Nephron (organoid): ENCODE results near the gene MYT1.

ENCODE experiments used
- H3K27ac Mint-ChIP-seq, 3 experiments: 2 replicates each; pipeline ENCODE4 v1.8.0; 2020; ENCODE audit warnings: mixed read lengths in 3 of 3, mild to moderate bottlenecking in 2 of 3, moderate library complexity in 1 of 3
- H3K27me3 Mint-ChIP-seq: 2 replicates; pipeline ENCODE4 v1.8.0; 2021; ENCODE audit warnings: low read depth, mild to moderate bottlenecking, moderate library complexity, mixed read lengths
- H3K36me3 Mint-ChIP-seq: 2 replicates; pipeline ENCODE4 v1.8.0; 2020; ENCODE audit warnings: low read depth, mixed read lengths
- H3K4me1 Mint-ChIP-seq: 2 replicates; pipeline ENCODE4 v1.8.0; 2020; ENCODE audit warnings: mixed read lengths
- H3K4me3 Mint-ChIP-seq, 3 experiments: 2 replicates each; pipeline ENCODE4 v1.8.0; 2020; ENCODE audit warnings: mild to moderate bottlenecking in 3 of 3, mixed read lengths in 3 of 3, moderate library complexity in 2 of 3
- H3K9me3 Mint-ChIP-seq: 2 replicates; pipeline ENCODE4 v1.8.0; 2020; ENCODE audit warnings: mixed read lengths
- TF ChIP-seq, protein P1 (sequence below), 3 experiments: fragments of 200-600 bp; sonication (generic); IDR thresholded peaks; one replicate each; pipeline ENCODE4 v1.5.0; 2021; ENCODE audit warnings: antibody characterized with exemption in 3 of 3; ENCODE audit not compliant: unreplicated experiment in 3 of 3

MYT1 gene

DNA sequence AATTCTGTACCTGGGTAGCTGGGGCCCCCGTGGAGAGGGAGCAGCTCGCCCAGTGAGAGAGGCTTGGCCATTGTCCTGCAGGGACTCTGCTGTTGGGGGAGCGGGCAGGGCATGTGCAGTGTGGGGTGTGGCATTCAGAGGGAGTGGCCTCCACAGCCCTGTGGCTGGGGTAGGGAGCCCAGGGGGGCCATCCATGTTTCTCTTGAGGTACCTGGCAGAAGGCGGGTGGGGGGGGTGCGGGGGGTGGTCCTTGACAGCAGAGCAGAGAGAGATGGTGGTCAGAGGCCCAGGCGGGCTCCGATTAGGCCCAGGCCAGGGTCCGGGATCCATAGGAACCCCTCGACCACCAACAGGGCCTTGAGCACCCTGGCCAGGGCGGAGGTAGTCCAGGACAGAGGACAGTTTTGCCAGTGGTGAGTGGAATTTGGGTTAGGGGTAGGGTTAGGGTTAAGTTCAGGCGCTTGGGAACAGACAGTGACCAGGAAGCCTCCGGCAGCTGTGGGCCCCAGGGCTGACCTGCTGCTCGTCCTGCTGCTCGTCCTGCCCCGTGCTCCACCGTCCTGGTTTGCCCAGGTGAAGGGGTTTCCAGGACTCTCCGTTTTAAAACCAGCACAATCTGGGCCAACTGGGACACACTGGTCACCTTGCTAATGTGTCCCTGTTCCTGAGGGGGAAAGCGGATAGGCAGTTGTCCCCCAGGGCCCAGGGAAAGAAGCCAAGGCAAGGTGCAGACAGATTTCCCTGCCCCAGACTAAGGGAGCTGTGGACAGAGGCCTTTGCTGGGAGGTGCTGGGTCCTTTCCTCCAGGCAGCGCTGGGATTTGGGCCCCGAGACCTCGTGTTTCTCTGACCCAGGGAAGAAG, 24.8 kb upstream of the MYT1 start:
- no peaks in the 10 kb centered on the region for H3K9me3 Mint-ChIP-seq
- no peak overlapping the region for H3K4me3 Mint-ChIP-seq
- peaks cover 24% of the 10 kb centered on the region for H3K27me3 Mint-ChIP-seq
- TF ChIP-seq, protein P1, sequence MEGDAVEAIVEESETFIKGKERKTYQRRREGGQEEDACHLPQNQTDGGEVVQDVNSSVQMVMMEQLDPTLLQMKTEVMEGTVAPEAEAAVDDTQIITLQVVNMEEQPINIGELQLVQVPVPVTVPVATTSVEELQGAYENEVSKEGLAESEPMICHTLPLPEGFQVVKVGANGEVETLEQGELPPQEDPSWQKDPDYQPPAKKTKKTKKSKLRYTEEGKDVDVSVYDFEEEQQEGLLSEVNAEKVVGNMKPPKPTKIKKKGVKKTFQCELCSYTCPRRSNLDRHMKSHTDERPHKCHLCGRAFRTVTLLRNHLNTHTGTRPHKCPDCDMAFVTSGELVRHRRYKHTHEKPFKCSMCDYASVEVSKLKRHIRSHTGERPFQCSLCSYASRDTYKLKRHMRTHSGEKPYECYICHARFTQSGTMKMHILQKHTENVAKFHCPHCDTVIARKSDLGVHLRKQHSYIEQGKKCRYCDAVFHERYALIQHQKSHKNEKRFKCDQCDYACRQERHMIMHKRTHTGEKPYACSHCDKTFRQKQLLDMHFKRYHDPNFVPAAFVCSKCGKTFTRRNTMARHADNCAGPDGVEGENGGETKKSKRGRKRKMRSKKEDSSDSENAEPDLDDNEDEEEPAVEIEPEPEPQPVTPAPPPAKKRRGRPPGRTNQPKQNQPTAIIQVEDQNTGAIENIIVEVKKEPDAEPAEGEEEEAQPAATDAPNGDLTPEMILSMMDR (IDR thresholded peaks at IDR 0.05; ENCODE audit: unreplicated experiment in 3 of 3): no peak
- H3K27ac Mint-ChIP-seq: no peak overlapping the region
- H3K4me1 Mint-ChIP-seq: no peaks in the 10 kb centered on the region
- H3K36me3 Mint-ChIP-seq: no peaks in the 10 kb centered on the region

DNA sequence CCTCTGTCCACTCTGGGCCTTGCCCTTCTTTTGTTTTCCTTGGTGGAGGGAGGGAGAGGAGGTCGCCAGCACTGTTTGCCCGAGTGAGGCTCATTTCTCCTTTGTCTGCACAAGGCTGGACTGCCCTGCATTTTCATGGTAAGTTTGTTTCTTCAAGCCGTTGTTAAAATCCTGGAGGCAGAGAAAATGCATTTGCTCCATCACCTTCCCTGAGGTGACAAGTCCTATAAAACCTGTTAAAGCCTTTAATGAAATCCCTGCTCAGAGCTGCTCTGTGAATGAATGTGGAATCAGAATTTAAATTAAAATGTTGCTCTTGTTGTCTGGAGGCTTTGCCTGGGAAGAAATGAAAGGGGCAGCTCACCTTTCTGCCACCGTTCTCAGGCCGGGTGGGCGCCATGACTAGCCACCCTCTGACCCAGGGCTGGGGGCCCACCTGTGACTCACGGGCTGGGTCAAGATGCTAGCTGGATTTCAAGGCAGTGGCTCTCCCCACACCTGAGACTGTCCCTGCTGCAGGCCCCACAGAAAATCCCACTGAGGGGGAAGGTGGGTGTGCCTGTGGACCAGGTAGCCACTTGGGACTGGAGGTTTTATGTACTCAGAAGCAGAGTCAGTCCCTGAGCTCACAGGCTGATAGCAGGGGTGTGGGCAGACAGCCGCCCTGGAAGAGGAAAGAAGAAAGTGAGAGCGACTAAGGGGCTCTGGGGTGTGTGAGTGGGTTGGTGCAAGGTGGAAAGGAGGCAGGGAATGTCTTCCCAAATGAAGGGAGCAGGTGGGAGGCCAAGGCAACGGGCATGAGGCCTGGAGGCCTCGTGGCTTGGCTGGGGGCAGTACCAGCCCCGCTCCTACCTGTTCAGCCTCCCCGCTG, 24.0 kb upstream of the MYT1 start:
- H3K4me1 Mint-ChIP-seq: no peaks in the 10 kb centered on the region
- peak overlapping the region in 1 of 3 experiments; percentile 79 for H3K27ac Mint-ChIP-seq
- H3K36me3 Mint-ChIP-seq: no peaks in the 10 kb centered on the region
- TF ChIP-seq, protein P1 (IDR thresholded peaks at IDR 0.05; ENCODE audit: unreplicated experiment in 3 of 3): no peak
- peaks cover 5% of the 10 kb centered on the region for H3K9me3 Mint-ChIP-seq
- no peak overlapping the region for H3K4me3 Mint-ChIP-seq
- peaks cover 23% of the 10 kb centered on the region for H3K27me3 Mint-ChIP-seq

DNA sequence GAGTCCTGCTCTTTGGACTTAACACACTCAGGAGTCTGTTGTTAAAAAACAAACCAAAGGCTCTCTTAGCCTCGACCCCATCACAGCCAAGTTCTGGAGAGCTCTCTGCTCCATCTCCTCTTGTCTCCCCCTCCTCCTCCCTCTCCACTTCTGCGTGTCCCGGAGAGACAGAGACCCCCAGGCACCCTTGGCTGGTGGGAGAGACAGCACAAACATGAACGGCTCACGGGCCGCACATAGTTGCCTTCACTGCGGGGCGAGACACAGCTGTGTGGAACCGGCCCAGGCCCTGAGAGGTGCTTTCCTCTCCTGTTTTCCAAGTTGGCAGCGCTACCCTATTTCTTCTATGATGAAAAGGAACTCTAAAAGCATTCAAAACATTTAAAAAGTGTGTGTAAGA, 23.3 kb upstream of the MYT1 start:
- Mint-ChIP-seq H3K36me3 (no peaks in the 10 kb centered on the region), H3K27me3 (peaks cover 17% of the 10 kb centered on the region), H3K9me3 (peaks cover 5% of the 10 kb centered on the region), H3K4me3 (no peak overlapping the region), H3K27ac (peak overlapping the region in 1 of 3 experiments; percentile 79), H3K4me1 (no peaks in the 10 kb centered on the region)
- TF ChIP-seq, protein P1 (IDR thresholded peaks at IDR 0.05; ENCODE audit: unreplicated experiment in 3 of 3): no peak

DNA sequence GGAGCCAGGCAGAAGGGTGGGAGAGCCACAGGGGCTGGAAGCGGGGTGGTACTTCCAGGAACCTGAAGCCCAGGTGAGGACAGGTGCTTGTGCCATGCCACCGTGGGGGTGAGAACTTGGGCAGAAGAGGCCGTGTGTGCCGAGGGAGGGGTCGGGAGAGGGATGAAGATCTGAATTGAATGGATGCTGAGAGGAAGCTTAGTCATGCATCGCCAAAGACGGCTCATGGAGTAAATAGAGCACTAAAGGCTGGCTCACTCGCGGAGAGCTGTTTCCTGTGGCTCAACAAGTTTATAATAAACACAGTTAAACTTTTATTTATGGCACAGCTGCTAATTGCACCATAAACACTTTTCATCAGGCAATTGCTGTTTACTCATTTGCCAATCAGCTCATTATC, 21.7 kb upstream of the MYT1 start:
- no peaks in the 10 kb centered on the region for H3K4me1 Mint-ChIP-seq
- H3K27me3 Mint-ChIP-seq: peaks cover 18% of the 10 kb centered on the region
- no peak overlapping the region for H3K4me3 Mint-ChIP-seq
- TF ChIP-seq, protein P1 (IDR thresholded peaks at IDR 0.05; ENCODE audit: unreplicated experiment in 3 of 3): no peak
- no peaks in the 10 kb centered on the region for H3K36me3 Mint-ChIP-seq
- H3K9me3 Mint-ChIP-seq: peaks cover 5% of the 10 kb centered on the region
- no peak overlapping the region for H3K27ac Mint-ChIP-seq

DNA sequence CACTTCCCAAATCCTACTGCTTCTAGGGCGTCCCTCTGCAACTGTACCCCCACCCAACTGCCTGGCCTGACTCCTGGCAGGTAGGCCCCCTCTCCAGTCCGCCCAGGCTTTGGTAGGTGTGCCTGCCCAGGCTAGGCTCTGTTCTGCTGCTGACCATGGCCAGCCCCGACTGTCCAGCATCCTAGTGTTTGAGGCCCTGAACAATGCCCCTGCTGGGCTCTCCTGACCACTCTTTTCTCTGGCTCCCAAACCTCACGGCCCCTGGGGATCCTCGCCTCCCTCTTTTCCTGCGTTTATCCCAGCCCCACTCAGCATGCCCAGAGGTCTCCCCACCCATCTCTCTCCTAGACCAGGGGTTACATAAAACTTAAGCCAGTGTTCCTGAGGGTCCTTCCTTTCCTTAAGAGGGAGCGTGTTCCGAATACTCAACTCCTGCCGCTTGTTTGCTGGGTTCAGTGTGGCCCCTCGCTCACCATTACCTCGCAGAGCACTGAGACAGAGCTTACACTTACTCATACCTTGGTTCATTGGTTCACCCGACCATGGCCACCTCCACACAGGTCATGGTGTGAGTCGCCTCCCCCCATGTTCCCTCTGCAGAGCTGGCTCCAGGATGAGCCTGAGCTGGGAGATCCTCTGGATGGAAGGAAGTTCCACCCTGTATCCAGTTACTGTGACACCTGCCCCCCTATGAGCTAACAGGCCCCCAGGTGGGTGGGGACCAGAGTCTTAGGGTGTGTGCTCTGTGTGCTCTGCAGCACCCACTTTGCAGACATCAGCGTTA, 21.0 kb upstream of the MYT1 start:
- Mint-ChIP-seq H3K27ac (no peak overlapping the region), H3K36me3 (no peaks in the 10 kb centered on the region), H3K4me3 (no peak overlapping the region), H3K27me3 (peaks cover 22% of the 10 kb centered on the region), H3K9me3 (peaks cover 5% of the 10 kb centered on the region), H3K4me1 (no peaks in the 10 kb centered on the region)
- TF ChIP-seq, protein P1 (IDR thresholded peaks at IDR 0.05; ENCODE audit: unreplicated experiment in 3 of 3): no peak
